GM12878 (cell line): ENCODE results near the gene SINHCAF. TPM values are rescaled to one million over a fixed set of nuclear protein-coding genes. Genes with fewer than 3 reads are reported as not detected.

Experiments used
- ATAC-seq: fragments of 200-7000 bp; cut with Tn5 transposase; 3 replicates; pipeline ENCODE4 v1.9.1; 2020; ENCODE audit warnings: mild to moderate bottlenecking, moderate library complexity
- BruUV-seq: library from RNA; stranded (reverse); fragments of 400-500 nt; replicated peaks from 2 replicates; lab custom pipeline; 2021; lab: Mats Ljungman, UMichigan
- CTCF ChIA-PET: fragments of 300-600 bp; sonication (Branson Sonifier 250); formaldehyde crosslinking; extraction: SDS; loops from one replicate; lab custom pipeline; 2021; ENCODE audit warnings: inconsistent platforms; lab: Yijun Ruan, JAX
- POLR2A ChIA-PET: fragments of 350-600 bp; formaldehyde crosslinking; extraction: SDS; loops from one replicate; lab custom pipeline; 2021; ENCODE audit warnings: inconsistent platforms; lab: Charles Lee
- RAD21 ChIA-PET: fragments of 300-600 bp; sonication (Branson Sonifier 250); formaldehyde crosslinking; loops from one replicate; lab custom pipeline; 2023; ENCODE audit warnings: antibody characterized with exemption; ENCODE audit not compliant: unreplicated experiment; lab: Charles Lee
- SMC1A ChIA-PET: fragments of 300-600 bp; sonication (Branson Sonifier 250); formaldehyde crosslinking; loops from one replicate; lab custom pipeline; 2023; ENCODE audit not compliant: unreplicated experiment, uncharacterized antibody; lab: Charles Lee
- DNase-seq: peaks from one replicate; pipeline ENCODE4 v3.0.0-alpha.2; 2011; ENCODE audit warnings: low read depth, low spot score
- FAIRE-seq: peaks from 3 replicates; lab custom pipeline; 2011; peaks lifted over from hg19 to GRCh38; lab: Jason Lieb, UNC
- H2AFZ ChIP-seq: 2 replicates; pipeline ENCODE4 v1.6.0; 2011; ENCODE audit warnings: low read depth, low read length, control low read depth; ENCODE audit not compliant: control insufficient read depth
- H3K27ac ChIP-seq: 2 replicates; pipeline ENCODE4 v1.5.1; 2011; ENCODE audit warnings: control low read depth; ENCODE audit not compliant: control insufficient read depth, insufficient read depth
- H3K27me3 ChIP-seq, 2 experiments: replicated peaks in 1 of 2; 2 replicates each; pipeline versions ENCODE4 v1.6.0 to v1.6.1; 2011; ENCODE audit warnings: low read length in 1 of 2; ENCODE audit not compliant: control insufficient read depth in 2 of 2, insufficient read depth in 2 of 2
- H3K36me3 ChIP-seq, 2 experiments: 2 replicates each; pipeline ENCODE4 v1.5.1; 2011; ENCODE audit warnings: low read length in 1 of 2; ENCODE audit not compliant: control insufficient read depth in 2 of 2, insufficient read depth in 2 of 2
- H3K4me1 ChIP-seq: 2 replicates; pipeline ENCODE4 v1.6.1; 2011; ENCODE audit warnings: mild to moderate bottlenecking, low read length, moderate library complexity, mixed read lengths; ENCODE audit not compliant: control insufficient read depth, insufficient read depth
- H3K4me2 ChIP-seq: 2 replicates; pipeline ENCODE4 v1.6.0; 2011; ENCODE audit warnings: control low read depth; ENCODE audit not compliant: control insufficient read depth, insufficient read depth
- H3K4me3 ChIP-seq: fragments of 200-600 bp; sonication (generic); 2 replicates; pipeline ENCODE4 v1.5.1; 2016
- H3K79me2 ChIP-seq: 2 replicates; pipeline ENCODE4 v1.6.0; 2011; ENCODE audit warnings: low read length; ENCODE audit not compliant: control insufficient read depth, insufficient read depth
- H3K9ac ChIP-seq: 2 replicates; pipeline ENCODE4 v1.8.0; 2011; ENCODE audit warnings: low read length, control low read depth, mixed read lengths; ENCODE audit not compliant: control insufficient read depth, insufficient read depth
- H3K9me3 ChIP-seq: replicated peaks from 3 replicates; pipeline ENCODE4 v1.5.1; 2011; ENCODE audit warnings: mild to moderate bottlenecking, low read length; ENCODE audit not compliant: control insufficient read depth, insufficient read depth
- H4K20me1 ChIP-seq: 2 replicates; pipeline ENCODE4 v1.6.0; 2011; ENCODE audit not compliant: control insufficient read depth, insufficient read depth
- CBX5 ChIP-seq: sonication (generic); IDR thresholded peaks from 2 replicates; pipeline ENCODE4 v1.6.1; 2016; ENCODE audit warnings: low read depth, moderate library complexity, mild to moderate bottlenecking, inconsistent platforms
- HDAC2 ChIP-seq: fragments of 200-600 bp; sonication (generic); IDR thresholded peaks from 2 replicates; pipeline ENCODE4 v1.6.1; 2017
- HDGF ChIP-seq: fragments of 450-650 bp; IDR thresholded peaks from 2 replicates; pipeline ENCODE4 v1.6.1; 2016; ENCODE audit warnings: antibody characterized with exemption
- IKZF2 ChIP-seq, 2 experiments: fragments of 450-650 bp; IDR thresholded peaks; 2 replicates each; pipeline ENCODE4 v1.6.1; 2017; ENCODE audit warnings: mild to moderate bottlenecking in 2 of 2, moderate library complexity in 2 of 2
- MYC ChIP-seq: IDR thresholded peaks from 2 replicates; pipeline ENCODE4 v1.6.1; 2011; ENCODE audit warnings: mild to moderate bottlenecking, low read length, moderate library complexity, inconsistent platforms; ENCODE audit not compliant: insufficient read depth, insufficient replicate concordance, insufficient read length, severe bottlenecking
- RCOR1 ChIP-seq: conservative IDR thresholded peaks from 2 replicates; pipeline ENCODE4 v1.6.1; 2012; ENCODE audit warnings: low read depth, low read length, improper control_type of control experiment
- SPI1 ChIP-seq: IDR thresholded peaks from 2 replicates; pipeline ENCODE4 v1.6.1; 2011; ENCODE audit warnings: low read depth, mild to moderate bottlenecking, low read length, moderate library complexity, borderline replicate concordance; ENCODE audit not compliant: insufficient read depth
- YBX1 ChIP-seq: fragments of 450-650 bp; IDR thresholded peaks from 2 replicates; pipeline ENCODE4 v1.6.1; 2016; ENCODE audit warnings: antibody characterized with exemption
- ZNF24 ChIP-seq: fragments of 450-650 bp; IDR thresholded peaks from 2 replicates; pipeline ENCODE4 v1.6.1; 2017; ENCODE audit warnings: antibody characterized with exemption, mild to moderate bottlenecking
- ZNF274 ChIP-seq: IDR thresholded peaks from one replicate; pipeline ENCODE4 v1.8.0; 2011; ENCODE audit not compliant: insufficient read length, insufficient read depth
- WGBS: methylation state at CpG from one replicate; pipeline ENCODE4 v1.1.6; 2016; ENCODE audit warnings: low lambda C conversion rate; ENCODE audit not compliant: insufficient replicate concordance, insufficient coverage; ENCODE audit errors: missing lambda C conversion rate; 5-methylcytosine and 5-hydroxymethylcytosine counted together
- in situ Hi-C: fragments of 300-500 bp; cut with MboI; formaldehyde crosslinking; loops from 9 replicates; pipeline ENCODE4 v1.14.3; 2018; ENCODE audit warnings: mixed read lengths
- intact Hi-C: fragments of 100-400 bp; cut with micrococcal nuclease; formaldehyde crosslinking; loops from one replicate; pipeline ENCODE4 v1.14.2; 2022; ENCODE audit not compliant: unreplicated experiment
- polyA plus RNA-seq, 11 experiments: library from polyadenylated mRNA; depleted of rRNA in 4 of 11; unstranded in 6 of 11; stranded (reverse) in 5 of 11; fragments of >200 nt; fragmentation: Nextera tagmentation in 4 of 11; fragmentation: Illumina TruSeq in 1 of 11; extraction: Ambion mirVana in 4 of 11; extraction: Trizol in 1 of 11; gene quantifications; 1 replicate in 1 of 11; 2 replicates in 10 of 11; pipeline versions ENCODE4 v1.2.1 to v1.2.3, GENCODE V29; 2011 to 2016; ENCODE audit warnings: inconsistent platforms in 2 of 11, missing spikeins in 2 of 11, low read depth in 1 of 11
- total RNA-seq, 4 experiments: library from RNA; depleted of rRNA in 3 of 4; stranded (reverse); fragments of >200 nt in 3 of 4; fragmentation: Illumina TruSeq in 1 of 4; extraction: Trizol in 1 of 4; gene quantifications; 2 replicates each; pipeline versions ENCODE4 v1.2.1 to v1.2.3, GENCODE V29; 2013 to 2021
- TF ChIP-seq, protein P1 (sequence below): IDR thresholded peaks from 2 replicates; pipeline ENCODE4 v1.6.1; 2012; ENCODE audit warnings: low read length, inconsistent platforms
- TF ChIP-seq, protein P2 (sequence below): IDR thresholded peaks from 2 replicates; pipeline ENCODE4 v1.6.1; 2012; ENCODE audit warnings: low read depth, low read length, improper control_type of control experiment
- TF ChIP-seq, protein P3 (sequence below): fragments of 450-650 bp; IDR thresholded peaks from 2 replicates; pipeline ENCODE4 v1.6.1; 2017; ENCODE audit warnings: mild to moderate bottlenecking

SINHCAF gene
- total and polyA plus RNA-seq, 10 of the 15 experiments (the other 5 are each of a cell fraction or from before 2014, with no cell fraction given) = 60.4 to 156 (median 90.3) TPM

DNA sequence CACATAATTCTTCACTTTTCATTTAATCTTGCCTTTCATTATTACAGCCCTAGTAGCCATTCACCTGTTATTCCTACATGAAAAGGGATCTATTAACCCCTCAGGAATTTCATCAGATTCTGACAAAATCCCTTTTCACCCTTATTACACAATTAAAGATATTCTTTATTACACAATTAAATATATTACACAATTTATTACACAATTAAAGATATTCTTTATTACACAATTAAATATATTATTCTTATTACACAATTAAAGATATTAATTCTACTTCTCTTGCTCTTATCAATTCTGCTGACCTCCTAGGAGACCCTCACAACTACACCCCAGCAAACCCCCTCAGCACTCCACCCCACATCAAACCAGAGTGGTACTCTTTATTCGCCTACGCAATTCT, 77.1 kb downstream of the SINHCAF start:
- Histone ChIP-seq H3K27me3 (no peaks in the 10 kb centered on the region), H3K27ac (no peak overlapping the region), H4K20me1 (no peaks in the 10 kb centered on the region), H3K4me1 (no peaks in the 10 kb centered on the region), H3K79me2 (no peaks in the 10 kb centered on the region), H2AFZ (no peak overlapping the region), H3K9me3 (no peaks in the 10 kb centered on the region), H3K4me2 (no peak overlapping the region), H3K4me3 (no peak overlapping the region), H3K9ac (no peak overlapping the region), H3K36me3 (no peaks in the 10 kb centered on the region)
- POLR2A ChIA-PET = no interaction called here
- BruUV-seq = no TSS peak
- intact Hi-C loops = no loop called here
- FAIRE-seq = no peak
- DNase-seq = no peak
- 87% methylated on average over 2 of the region's 2 CpGs for WGBS
- RAD21 ChIA-PET = no interaction called here
- SMC1A ChIA-PET = no interaction called here
- no peak for TF ChIP-seq YBX1
- no peak for TF ChIP-seq RCOR1
- TF ChIP-seq ZNF274 = no peak
- TF ChIP-seq IKZF2 (IDR thresholded peaks at IDR 0.05) = no peak
- TF ChIP-seq, protein P1, sequence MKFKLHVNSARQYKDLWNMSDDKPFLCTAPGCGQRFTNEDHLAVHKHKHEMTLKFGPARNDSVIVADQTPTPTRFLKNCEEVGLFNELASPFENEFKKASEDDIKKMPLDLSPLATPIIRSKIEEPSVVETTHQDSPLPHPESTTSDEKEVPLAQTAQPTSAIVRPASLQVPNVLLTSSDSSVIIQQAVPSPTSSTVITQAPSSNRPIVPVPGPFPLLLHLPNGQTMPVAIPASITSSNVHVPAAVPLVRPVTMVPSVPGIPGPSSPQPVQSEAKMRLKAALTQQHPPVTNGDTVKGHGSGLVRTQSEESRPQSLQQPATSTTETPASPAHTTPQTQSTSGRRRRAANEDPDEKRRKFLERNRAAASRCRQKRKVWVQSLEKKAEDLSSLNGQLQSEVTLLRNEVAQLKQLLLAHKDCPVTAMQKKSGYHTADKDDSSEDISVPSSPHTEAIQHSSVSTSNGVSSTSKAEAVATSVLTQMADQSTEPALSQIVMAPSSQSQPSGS = no peak
- TF ChIP-seq CBX5 = no peak
- TF ChIP-seq, protein P2, sequence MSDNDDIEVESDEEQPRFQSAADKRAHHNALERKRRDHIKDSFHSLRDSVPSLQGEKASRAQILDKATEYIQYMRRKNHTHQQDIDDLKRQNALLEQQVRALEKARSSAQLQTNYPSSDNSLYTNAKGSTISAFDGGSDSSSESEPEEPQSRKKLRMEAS = no peak
- in situ Hi-C loops = no loop called here
- CTCF ChIA-PET = no interaction called here
- no peak for ATAC-seq

DNA sequence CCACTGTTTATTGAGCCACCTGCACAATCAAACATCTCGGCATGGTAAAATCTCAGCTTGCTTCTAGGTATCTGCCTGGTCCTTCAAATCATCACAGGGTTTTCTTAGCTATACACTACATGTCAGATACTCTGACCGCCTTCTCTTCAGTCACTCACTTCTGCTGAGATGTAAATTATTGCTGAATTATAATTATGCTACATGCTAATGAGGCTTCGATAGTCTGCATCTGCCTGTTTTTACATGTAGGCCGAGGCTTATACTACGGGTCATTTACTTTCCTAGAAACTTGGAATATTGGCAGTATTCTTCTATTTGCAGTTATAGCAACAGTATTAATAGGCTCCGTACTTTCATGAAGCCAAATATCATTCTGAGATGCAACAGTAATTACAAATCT, 77.6 kb downstream of the SINHCAF start:
- no peaks in the 10 kb centered on the region for H4K20me1 ChIP-seq
- H3K79me2 ChIP-seq = no peaks in the 10 kb centered on the region
- ChIA-PET POLR2A (no interaction called here), CTCF (no interaction called here), SMC1A (no interaction called here), RAD21 (no interaction called here)
- no peak overlapping the region for H3K4me2 ChIP-seq
- FAIRE-seq (no peak), DNase-seq (no peak), ATAC-seq (no peak)
- in situ Hi-C loops (no loop called here), intact Hi-C loops (no loop called here)
- H3K4me1 ChIP-seq = no peaks in the 10 kb centered on the region
- H3K9me3 ChIP-seq = no peaks in the 10 kb centered on the region
- 40% methylated on average over 6 of the region's 6 CpGs for WGBS
- H3K4me3 ChIP-seq = no peak overlapping the region
- H3K36me3 ChIP-seq = no peaks in the 10 kb centered on the region
- no peak overlapping the region for H3K9ac ChIP-seq
- H3K27me3 ChIP-seq = no peaks in the 10 kb centered on the region
- H2AFZ ChIP-seq = no peak overlapping the region
- no peak overlapping the region for H3K27ac ChIP-seq
- no TSS peak for BruUV-seq
- TF ChIP-seq MYC (no peak), SPI1 (no peak), HDGF (no peak), ZNF24 (no peak), HDAC2 (no peak)
- TF ChIP-seq, protein P3, sequence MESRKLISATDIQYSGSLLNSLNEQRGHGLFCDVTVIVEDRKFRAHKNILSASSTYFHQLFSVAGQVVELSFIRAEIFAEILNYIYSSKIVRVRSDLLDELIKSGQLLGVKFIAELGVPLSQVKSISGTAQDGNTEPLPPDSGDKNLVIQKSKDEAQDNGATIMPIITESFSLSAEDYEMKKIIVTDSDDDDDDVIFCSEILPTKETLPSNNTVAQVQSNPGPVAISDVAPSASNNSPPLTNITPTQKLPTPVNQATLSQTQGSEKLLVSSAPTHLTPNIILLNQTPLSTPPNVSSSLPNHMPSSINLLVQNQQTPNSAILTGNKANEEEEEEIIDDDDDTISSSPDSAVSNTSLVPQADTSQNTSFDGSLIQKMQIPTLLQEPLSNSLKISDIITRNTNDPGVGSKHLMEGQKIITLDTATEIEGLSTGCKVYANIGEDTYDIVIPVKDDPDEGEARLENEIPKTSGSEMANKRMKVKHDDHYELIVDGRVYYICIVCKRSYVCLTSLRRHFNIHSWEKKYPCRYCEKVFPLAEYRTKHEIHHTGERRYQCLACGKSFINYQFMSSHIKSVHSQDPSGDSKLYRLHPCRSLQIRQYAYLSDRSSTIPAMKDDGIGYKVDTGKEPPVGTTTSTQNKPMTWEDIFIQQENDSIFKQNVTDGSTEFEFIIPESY = no peak
